SK-N-MC (cell line): ENCODE data around the gene MSL3.

Source experiments
- EZH2 ChIP-seq: fragments of 200-600 bp; sonication (generic); IDR thresholded peaks from one replicate; pipeline ENCODE4 v1.6.1; 2017; ENCODE audit warnings: antibody characterized with exemption
- POLR2AphosphoS5 ChIP-seq: IDR thresholded peaks from 2 replicates; pipeline ENCODE4 v1.6.1; 2012; ENCODE audit warnings: mild to moderate bottlenecking, low read depth, low read length, borderline replicate concordance

- TF ChIP-seq POLR2AphosphoS5: no peak
- no peak for TF ChIP-seq EZH2
Measured at GRCh38 chrX:11760958-11761357, 2.9 kb downstream of the MSL3 start.
